Right atrium auricular region (tissue), 2 donors: ENCODE data around the gene TMEM94. TPM values are rescaled to one million over a fixed set of nuclear protein-coding genes. Genes with fewer than 3 reads are reported as not detected.

ENCODE experiments used
- DNase-seq: peaks from one replicate; pipeline ENCODE4 v3.0.0-alpha.2; 2019; ENCODE audit warnings: low spot score
- H3K27ac ChIP-seq, 2 donors: fragments of 200-600 bp; sonication (generic); 1 replicate in 1 of 2; 2 replicates in 1 of 2; pipeline ENCODE4 v1.5.1; 2016 to 2019
- H3K27me3 ChIP-seq, 2 donors: fragments of 200-600 bp; sonication (generic); one replicate each; pipeline versions ENCODE4 v1.5.1 to v1.6.0; 2017 to 2019
- H3K36me3 ChIP-seq: fragments of 200-600 bp; sonication (generic); one replicate; pipeline ENCODE4 v1.5.1; 2016
- H3K4me1 ChIP-seq, 2 donors: fragments of 200-600 bp; sonication (generic); one replicate each; pipeline versions ENCODE4 v1.5.1 to v1.6.0; 2017 to 2019
- H3K4me3 ChIP-seq, 2 donors: fragments of 200-600 bp; sonication (generic); 1 replicate in 1 of 2; 2 replicates in 1 of 2; pipeline ENCODE4 v1.5.1; 2017 to 2019; ENCODE audit warnings: mild to moderate bottlenecking in 1 of 2, moderate library complexity in 1 of 2
- H3K9me3 ChIP-seq, 2 donors: fragments of 200-600 bp; sonication (generic); one replicate each; pipeline ENCODE4 v1.5.1; 2019
- total RNA-seq, 2 donors: library from RNA; depleted of rRNA; stranded (reverse); fragments of >200 nt; gene quantifications; one replicate each; pipeline ENCODE4 v1.1.0, GENCODE V29; 2016
- TF ChIP-seq, protein P1 (sequence below), 2 donors: fragments of 200-600 bp; sonication (generic); IDR thresholded peaks; one replicate each; pipeline ENCODE4 v1.5.1; 2019; ENCODE audit warnings: antibody characterized with exemption in 2 of 2

Gene TMEM94
- total RNA-seq, 2 donors from 2014 or later = 56.3 to 61.6 TPM

DNA sequence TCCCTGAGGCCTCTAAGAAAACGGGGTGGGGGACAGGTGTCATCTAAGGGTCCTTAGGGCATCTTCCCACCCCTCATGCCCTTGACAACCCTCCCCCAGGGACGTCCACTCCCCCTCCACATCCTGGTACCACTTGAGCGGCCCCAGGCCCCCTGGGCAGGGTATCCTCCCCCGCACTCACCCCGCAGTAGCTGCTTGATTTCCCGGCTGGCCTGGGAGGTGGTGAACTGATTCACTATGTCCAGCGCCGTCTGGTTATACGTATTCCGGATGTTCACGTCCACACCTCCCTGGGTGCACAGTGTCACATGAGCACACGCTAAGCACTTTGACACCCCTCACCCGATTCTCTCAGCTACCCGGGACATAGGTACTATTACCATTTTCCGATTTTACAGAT, 49.2 kb downstream of the TMEM94 start:
- peaks cover 0 to 44% of the 10 kb centered on the region in 2 donors for H3K4me1 ChIP-seq

DNA sequence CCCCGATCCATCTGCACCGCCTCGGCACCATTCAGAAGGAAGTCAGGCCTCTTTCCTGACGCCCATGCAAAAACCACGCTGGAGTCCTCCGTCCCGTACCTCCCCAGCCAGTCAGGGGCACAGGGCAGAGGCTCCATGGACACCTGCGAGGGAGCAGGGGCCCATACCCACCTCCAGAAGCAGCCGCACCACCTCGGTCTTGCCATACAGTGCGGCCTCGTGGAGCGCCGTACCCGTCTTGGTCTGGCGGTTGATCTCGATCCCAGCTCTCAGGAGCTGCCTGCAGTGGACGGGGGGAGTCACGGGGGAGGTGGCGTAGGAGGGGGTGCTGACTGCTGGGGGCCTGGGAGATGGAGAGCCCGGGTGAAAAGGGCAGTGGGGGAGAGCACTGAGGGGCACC, 49.7 kb downstream of the TMEM94 start:
- TF ChIP-seq, protein P1, sequence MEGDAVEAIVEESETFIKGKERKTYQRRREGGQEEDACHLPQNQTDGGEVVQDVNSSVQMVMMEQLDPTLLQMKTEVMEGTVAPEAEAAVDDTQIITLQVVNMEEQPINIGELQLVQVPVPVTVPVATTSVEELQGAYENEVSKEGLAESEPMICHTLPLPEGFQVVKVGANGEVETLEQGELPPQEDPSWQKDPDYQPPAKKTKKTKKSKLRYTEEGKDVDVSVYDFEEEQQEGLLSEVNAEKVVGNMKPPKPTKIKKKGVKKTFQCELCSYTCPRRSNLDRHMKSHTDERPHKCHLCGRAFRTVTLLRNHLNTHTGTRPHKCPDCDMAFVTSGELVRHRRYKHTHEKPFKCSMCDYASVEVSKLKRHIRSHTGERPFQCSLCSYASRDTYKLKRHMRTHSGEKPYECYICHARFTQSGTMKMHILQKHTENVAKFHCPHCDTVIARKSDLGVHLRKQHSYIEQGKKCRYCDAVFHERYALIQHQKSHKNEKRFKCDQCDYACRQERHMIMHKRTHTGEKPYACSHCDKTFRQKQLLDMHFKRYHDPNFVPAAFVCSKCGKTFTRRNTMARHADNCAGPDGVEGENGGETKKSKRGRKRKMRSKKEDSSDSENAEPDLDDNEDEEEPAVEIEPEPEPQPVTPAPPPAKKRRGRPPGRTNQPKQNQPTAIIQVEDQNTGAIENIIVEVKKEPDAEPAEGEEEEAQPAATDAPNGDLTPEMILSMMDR (IDR thresholded peaks at IDR 0.05) = no peak
- H3K27ac ChIP-seq = no peak overlapping the region
- H3K4me1 ChIP-seq = peaks cover 0 to 45% of the 10 kb centered on the region in 2 donors

More for the DNA sequence above, 49.2 kb downstream of the TMEM94 start:
- TF ChIP-seq, protein P1 (IDR thresholded peaks at IDR 0.05) = no peak
- H3K27me3 ChIP-seq = no peaks in the 10 kb centered on the region
- no peak for DNase-seq
- no peak overlapping the region for H3K27ac ChIP-seq
- no peak overlapping the region for H3K4me3 ChIP-seq
- no peaks in the 10 kb centered on the region for H3K9me3 ChIP-seq
- peaks cover 71% of the 10 kb centered on the region for H3K36me3 ChIP-seq

DNA sequence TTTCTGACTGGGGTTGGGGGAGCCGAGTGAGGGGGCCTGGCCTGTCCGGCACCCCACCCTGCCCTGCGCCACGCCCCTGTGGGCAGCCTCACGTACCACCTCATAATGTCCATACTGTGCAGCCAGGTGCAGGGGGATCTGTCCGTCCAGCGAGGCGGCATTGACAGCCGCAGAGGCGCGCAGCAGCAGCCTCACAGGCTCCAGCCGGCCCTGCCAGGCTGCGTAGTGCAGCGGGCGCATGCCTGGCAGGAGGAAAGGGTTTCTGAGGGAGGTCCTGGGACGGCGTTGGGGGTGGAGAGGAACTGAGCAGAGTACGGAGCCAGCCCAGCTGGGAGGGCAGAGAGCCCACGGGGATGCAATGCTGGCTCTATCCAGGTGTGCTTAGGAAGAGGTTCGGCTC, 50.5 kb downstream of the TMEM94 start:
- H3K4me3 ChIP-seq = no peak overlapping the region
- no peaks in the 10 kb centered on the region for H3K27me3 ChIP-seq
- H3K27ac ChIP-seq = no peak overlapping the region
- TF ChIP-seq, protein P1 (IDR thresholded peaks at IDR 0.05) = no peak
- H3K9me3 ChIP-seq = no peaks in the 10 kb centered on the region
- no peak for DNase-seq
- peaks cover 62% of the 10 kb centered on the region for H3K36me3 ChIP-seq
- H3K4me1 ChIP-seq = peaks cover 0 to 45% of the 10 kb centered on the region in 2 donors

More for the DNA sequence above, 49.7 kb downstream of the TMEM94 start:
- H3K9me3 ChIP-seq = no peaks in the 10 kb centered on the region
- H3K4me3 ChIP-seq = no peak overlapping the region
- H3K27me3 ChIP-seq = no peaks in the 10 kb centered on the region
- peaks cover 68% of the 10 kb centered on the region for H3K36me3 ChIP-seq
- DNase-seq = no peak

DNA sequence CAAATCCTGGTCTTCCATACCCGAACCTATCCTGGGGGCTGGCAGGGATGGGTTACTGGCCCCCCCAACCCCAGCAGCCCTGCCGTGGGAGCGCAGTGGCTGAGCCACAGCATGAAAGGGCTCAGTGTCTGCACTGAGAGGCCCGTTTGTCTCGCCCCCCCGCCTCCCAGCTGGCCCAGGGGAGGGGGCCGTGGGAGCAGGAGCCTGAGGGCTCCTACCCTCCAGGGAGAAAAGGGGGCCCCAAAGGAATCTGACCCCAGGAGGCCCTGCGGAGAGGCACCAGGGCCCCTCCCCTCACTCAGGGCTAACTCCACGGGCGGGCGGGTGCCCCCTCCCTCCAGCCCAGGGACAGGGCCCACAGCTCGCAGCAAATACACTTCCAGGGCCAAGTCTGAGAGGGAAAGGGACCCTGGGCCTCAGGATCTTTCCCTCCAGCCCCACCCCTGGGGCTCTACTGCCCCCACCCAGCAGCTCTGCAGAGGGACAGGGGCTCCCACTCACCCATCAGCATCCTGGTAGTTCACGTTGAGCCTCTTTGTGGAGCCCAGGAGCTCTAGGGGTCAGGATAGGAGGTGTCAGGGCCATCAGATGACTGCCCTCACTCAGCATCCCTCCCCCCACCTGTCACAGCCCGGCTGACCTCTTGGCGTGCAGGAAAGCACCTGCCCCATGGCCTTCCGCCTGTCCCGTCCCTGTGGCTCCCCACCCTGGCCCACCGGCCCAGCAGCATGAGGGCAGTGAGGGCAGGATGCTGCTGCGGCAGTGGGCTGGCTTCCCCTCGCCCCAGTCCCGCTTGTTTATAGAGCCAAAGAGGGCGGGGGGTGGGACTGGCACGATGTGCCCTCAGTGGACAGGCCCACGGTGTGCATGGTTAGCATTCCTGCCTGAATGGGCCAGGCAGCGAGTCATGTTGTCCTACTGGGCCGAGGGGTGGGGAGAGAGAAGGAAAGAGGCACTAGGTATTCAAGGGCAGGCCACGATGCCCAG, 51.6 kb downstream of the TMEM94 start:
- peaks cover 0 to 52% of the 10 kb centered on the region in 2 donors for H3K4me1 ChIP-seq
- peaks cover 55% of the 10 kb centered on the region for H3K36me3 ChIP-seq
- no peaks in the 10 kb centered on the region for H3K9me3 ChIP-seq
- H3K27ac ChIP-seq = peak overlapping the region; percentile 93 to 97
- no peak overlapping the region for H3K4me3 ChIP-seq
- TF ChIP-seq, protein P1 (IDR thresholded peaks at IDR 0.05) = no peak
- DNase-seq = no peak
- no peaks in the 10 kb centered on the region for H3K27me3 ChIP-seq

DNA sequence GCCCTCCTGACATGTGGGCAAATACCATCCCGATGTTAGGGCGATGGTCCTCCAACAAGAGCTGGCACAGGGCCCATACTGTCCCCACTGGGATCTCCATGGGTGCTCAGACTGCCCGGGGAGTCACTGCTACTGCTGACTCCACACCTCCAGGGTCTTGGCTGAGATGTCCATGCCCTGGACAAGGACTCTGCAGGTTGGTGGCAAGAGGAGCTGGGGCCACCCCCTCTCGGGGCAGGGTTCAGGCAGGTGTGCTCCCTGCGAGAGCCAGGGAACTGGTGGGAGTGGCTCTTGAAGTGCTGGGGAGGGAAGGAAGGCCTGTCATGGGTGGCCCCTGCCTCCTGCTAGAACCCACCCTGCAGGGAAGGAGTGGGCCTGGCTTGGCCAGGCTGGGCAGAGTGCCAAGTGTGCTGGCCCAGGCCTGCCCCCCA, 52.5 kb downstream of the TMEM94 start:
- H3K4me1 ChIP-seq = peaks cover 0 to 61% of the 10 kb centered on the region in 2 donors
- H3K4me3 ChIP-seq = peak overlapping the region in 1 of 2 donors; percentile 22
- no peaks in the 10 kb centered on the region for H3K9me3 ChIP-seq
- H3K36me3 ChIP-seq = peaks cover 55% of the 10 kb centered on the region
- H3K27me3 ChIP-seq = no peaks in the 10 kb centered on the region
- no peak for DNase-seq
- peak overlapping the region; percentile 93 to 97 for H3K27ac ChIP-seq
- TF ChIP-seq, protein P1 (IDR thresholded peaks at IDR 0.05) = no peak
